Measurements from ENCODE around the gene CHST3. TPM values are rescaled to one million over a fixed set of nuclear protein-coding genes. Genes with fewer than 3 reads are reported as not detected.

Gene CHST3
- total RNA-seq, 6 donors from 2014 or later: 5.4 to 15.0 (median 8.4) TPM

GRCh38 chr10:72058347-72058898 lies 94.2 kb downstream of the CHST3 start:
- 83 to 93% methylated on average over 12 of the region's 12 CpGs for WGBS, 2 donors
- ATAC-seq (ENCODE audit: low FRiP score in 2 of 2): no peak

DNA sequence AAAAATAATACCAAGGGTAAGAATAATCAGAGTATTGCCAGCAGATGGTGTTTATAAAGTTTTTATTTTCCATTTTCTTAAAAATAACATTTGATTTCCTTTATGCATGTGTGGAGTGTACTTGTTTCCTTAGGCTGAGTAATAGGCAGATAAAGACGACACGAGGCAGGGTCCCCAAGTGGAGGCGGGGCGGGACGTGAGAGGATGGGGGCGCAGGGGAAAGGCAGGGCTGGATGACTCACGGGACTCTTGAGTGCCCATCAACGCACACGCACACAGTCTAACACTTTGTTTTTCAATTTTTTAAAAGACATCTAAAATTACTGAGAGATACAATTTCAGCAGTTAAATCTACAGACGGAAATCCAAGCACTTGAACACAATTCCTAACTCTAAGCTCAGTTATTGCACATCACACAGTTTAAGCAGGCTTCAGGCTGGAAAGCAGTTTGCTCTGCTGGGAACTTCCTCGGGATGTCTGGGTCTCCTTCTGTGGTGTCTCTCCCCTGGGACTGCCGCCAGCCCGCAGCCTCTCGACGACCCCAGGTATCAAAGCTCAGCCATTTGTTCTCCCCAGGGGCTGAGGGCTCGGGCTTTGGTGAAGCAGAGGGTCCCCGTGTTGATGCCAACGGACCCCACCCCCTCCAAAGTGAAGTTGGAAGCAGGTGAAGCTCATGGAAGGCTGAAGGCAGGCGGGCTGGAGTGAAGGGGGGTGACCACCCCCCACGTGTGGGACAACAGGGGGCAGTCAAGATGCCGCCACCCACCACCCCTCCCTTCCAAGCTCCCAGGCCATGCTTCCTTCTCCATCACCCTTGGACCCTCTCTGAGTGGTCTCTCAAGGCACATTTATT lies 95.0 kb downstream of the CHST3 start:
- Histone ChIP-seq H3K9me3 (no peaks in the 10 kb centered on the region), H3K4me1 (no peaks in the 10 kb centered on the region), H3K36me3 (peaks cover 0 to 10% (median 4%) of the 10 kb centered on the region in 4 donors), H3K27me3 (no peaks in the 10 kb centered on the region), H3K27ac (no peak overlapping the region), H3K4me3 (no peak overlapping the region)
- no peak for ATAC-seq (ENCODE audit: low FRiP score in 2 of 2)
- TF ChIP-seq EP300 (IDR thresholded peaks at IDR 0.05): no peak
- no peak for TF ChIP-seq POLR2AphosphoS5 (IDR thresholded peaks at IDR 0.05)
- TF ChIP-seq POLR2A (IDR thresholded peaks at IDR 0.05): no peak
- TF ChIP-seq, protein P1, sequence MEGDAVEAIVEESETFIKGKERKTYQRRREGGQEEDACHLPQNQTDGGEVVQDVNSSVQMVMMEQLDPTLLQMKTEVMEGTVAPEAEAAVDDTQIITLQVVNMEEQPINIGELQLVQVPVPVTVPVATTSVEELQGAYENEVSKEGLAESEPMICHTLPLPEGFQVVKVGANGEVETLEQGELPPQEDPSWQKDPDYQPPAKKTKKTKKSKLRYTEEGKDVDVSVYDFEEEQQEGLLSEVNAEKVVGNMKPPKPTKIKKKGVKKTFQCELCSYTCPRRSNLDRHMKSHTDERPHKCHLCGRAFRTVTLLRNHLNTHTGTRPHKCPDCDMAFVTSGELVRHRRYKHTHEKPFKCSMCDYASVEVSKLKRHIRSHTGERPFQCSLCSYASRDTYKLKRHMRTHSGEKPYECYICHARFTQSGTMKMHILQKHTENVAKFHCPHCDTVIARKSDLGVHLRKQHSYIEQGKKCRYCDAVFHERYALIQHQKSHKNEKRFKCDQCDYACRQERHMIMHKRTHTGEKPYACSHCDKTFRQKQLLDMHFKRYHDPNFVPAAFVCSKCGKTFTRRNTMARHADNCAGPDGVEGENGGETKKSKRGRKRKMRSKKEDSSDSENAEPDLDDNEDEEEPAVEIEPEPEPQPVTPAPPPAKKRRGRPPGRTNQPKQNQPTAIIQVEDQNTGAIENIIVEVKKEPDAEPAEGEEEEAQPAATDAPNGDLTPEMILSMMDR (IDR thresholded peaks at IDR 0.05): no peak
- 57 to 64% methylated on average over 14 to 21 of the region's 21 CpGs for WGBS, 2 donors
- no peak for DNase-seq

More at GRCh38 chr10:72058347-72058898, 94.2 kb downstream of the CHST3 start:
- H3K4me3 ChIP-seq: no peak overlapping the region
- no peaks in the 10 kb centered on the region for H3K9me3 ChIP-seq
- no peaks in the 10 kb centered on the region for H3K27me3 ChIP-seq
- H3K4me1 ChIP-seq: no peaks in the 10 kb centered on the region
- peaks cover 0 to 8% (median 2%) of the 10 kb centered on the region in 4 donors for H3K36me3 ChIP-seq
- no peak for TF ChIP-seq POLR2A (IDR thresholded peaks at IDR 0.05)
- TF ChIP-seq EP300 (IDR thresholded peaks at IDR 0.05): no peak
- no peak for TF ChIP-seq POLR2AphosphoS5 (IDR thresholded peaks at IDR 0.05)
- TF ChIP-seq, protein P1 (IDR thresholded peaks at IDR 0.05): no peak
- H3K27ac ChIP-seq: no peak overlapping the region
- no peak for DNase-seq

GRCh38 chr10:72059843-72060822 lies 95.9 kb downstream of the CHST3 start:
- Histone ChIP-seq H3K4me3 (no peak overlapping the region), H3K9me3 (no peaks in the 10 kb centered on the region), H3K36me3 (peaks cover 0 to 10% (median 4%) of the 10 kb centered on the region in 4 donors), H3K27me3 (no peaks in the 10 kb centered on the region), H3K4me1 (no peaks in the 10 kb centered on the region), H3K27ac (no peak overlapping the region)
- ATAC-seq (ENCODE audit: low FRiP score in 2 of 2) (no peak), DNase-seq (no peak)
- 89 to 93% methylated on average over 19 of the region's 19 CpGs for WGBS, 2 donors
- TF ChIP-seq EP300 (IDR thresholded peaks at IDR 0.05) (no peak), POLR2A (IDR thresholded peaks at IDR 0.05) (no peak), POLR2AphosphoS5 (IDR thresholded peaks at IDR 0.05) (no peak)
- TF ChIP-seq, protein P1 (IDR thresholded peaks at IDR 0.05): no peak

- no peaks in the 10 kb centered on the region for H3K4me1 ChIP-seq
- H3K36me3 ChIP-seq: peaks cover 0 to 17% (median 4%) of the 10 kb centered on the region in 4 donors
- DNase-seq: no peak
- H3K27ac ChIP-seq: no peak overlapping the region
- H3K27me3 ChIP-seq: no peaks in the 10 kb centered on the region
- no peak for ATAC-seq (ENCODE audit: low FRiP score in 2 of 2)
- WGBS, 2 donors: 81 to 95% methylated on average over 3 to 5 of the region's 5 CpGs
- H3K9me3 ChIP-seq: no peaks in the 10 kb centered on the region
- no peak overlapping the region for H3K4me3 ChIP-seq
- no peak for TF ChIP-seq POLR2AphosphoS5 (IDR thresholded peaks at IDR 0.05)
- TF ChIP-seq, protein P1 (IDR thresholded peaks at IDR 0.05): no peak
- TF ChIP-seq EP300 (IDR thresholded peaks at IDR 0.05): no peak
- no peak for TF ChIP-seq POLR2A (IDR thresholded peaks at IDR 0.05)
Observed at GRCh38 chr10:72061491-72061890, 97.3 kb downstream of the CHST3 start.
